Measurements from ENCODE around the gene PRICKLE2. TPM values are rescaled to one million over a fixed set of nuclear protein-coding genes. Genes with fewer than 3 reads are reported as not detected.

PRICKLE2 gene
- total RNA-seq, 1 donor from 2014 or later, result 84.4 TPM

GRCh38 chr3:64229903-64230302 lies 4.6 kb upstream of the PRICKLE2 start:
- peaks cover 16% of the 10 kb centered on the region for H3K4me1 ChIP-seq (ENCODE audit: insufficient read depth, low read length)
- DNase-seq (ENCODE audit: low read depth) (peak; percentile 74), FAIRE-seq (no peak)
- peaks cover 38% of the 10 kb centered on the region for H3K36me3 Mint-ChIP-seq (ENCODE audit: low read depth, unreplicated experiment)
- H3K9me3 Mint-ChIP-seq (ENCODE audit: unreplicated experiment), result no peaks in the 10 kb centered on the region
- peak overlapping the region; percentile 51 for H3K27ac ChIP-seq (ENCODE audit: low read depth, low read length)
- H3K9me3 ChIP-seq (ENCODE audit: insufficient read depth, low read depth, low read length), result no peaks in the 10 kb centered on the region
- H4K20me1 ChIP-seq (ENCODE audit: insufficient read depth, low read length), result no peaks in the 10 kb centered on the region
- H3K4me3 Mint-ChIP-seq (ENCODE audit: unreplicated experiment), result no peak overlapping the region
- no peak overlapping the region for H2AFZ ChIP-seq (ENCODE audit: low read depth, low read length)
- H3K79me2 ChIP-seq (ENCODE audit: insufficient read depth, low read length), result peaks cover 86% of the 10 kb centered on the region
- H3K4me2 ChIP-seq (ENCODE audit: low read length), result no peak overlapping the region
- H3K27me3 Mint-ChIP-seq (ENCODE audit: low read depth, unreplicated experiment), result no peaks in the 10 kb centered on the region
- TF ChIP-seq EZH2 (IDR thresholded peaks at IDR 0.05; ENCODE audit: insufficient read depth, low read length) (no peak), CTCF (IDR thresholded peaks at IDR 0.05; ENCODE audit: insufficient read depth, low read depth, low read length) (no peak)
- no peak overlapping the region for H3K4me3 ChIP-seq (ENCODE audit: insufficient read depth, low read depth, low read length)
- no peaks in the 10 kb centered on the region for H3K36me3 ChIP-seq (ENCODE audit: insufficient read depth, low read length)
- H3K9ac ChIP-seq (ENCODE audit: low read length), result no peak overlapping the region
- peak overlapping the region; percentile 90 for H3K27ac Mint-ChIP-seq (ENCODE audit: unreplicated experiment)
- H3K27me3 ChIP-seq (ENCODE audit: insufficient read depth, low read length), result no peaks in the 10 kb centered on the region
- H3K4me1 Mint-ChIP-seq (ENCODE audit: low read depth, unreplicated experiment), result peaks cover 58% of the 10 kb centered on the region

- FAIRE-seq (no peak), DNase-seq (ENCODE audit: low read depth) (no peak)
- Histone ChIP-seq H3K79me2 (ENCODE audit: insufficient read depth, low read length) (peaks cover 92% of the 10 kb centered on the region), H4K20me1 (ENCODE audit: insufficient read depth, low read length) (no peaks in the 10 kb centered on the region), H3K4me3 (ENCODE audit: insufficient read depth, low read depth, low read length) (no peak overlapping the region), H3K9me3 (ENCODE audit: insufficient read depth, low read depth, low read length) (no peaks in the 10 kb centered on the region), H3K36me3 (ENCODE audit: insufficient read depth, low read length) (no peaks in the 10 kb centered on the region), H2AFZ (ENCODE audit: low read depth, low read length) (no peak overlapping the region), H3K27me3 (ENCODE audit: insufficient read depth, low read length) (no peaks in the 10 kb centered on the region), H3K4me1 (ENCODE audit: insufficient read depth, low read length) (peaks cover 27% of the 10 kb centered on the region), H3K9ac (ENCODE audit: low read length) (no peak overlapping the region), H3K4me2 (ENCODE audit: low read length) (no peak overlapping the region), H3K27ac (ENCODE audit: low read depth, low read length) (no peak overlapping the region)
- Mint-ChIP-seq H3K4me3 (ENCODE audit: unreplicated experiment) (no peak overlapping the region), H3K27me3 (ENCODE audit: low read depth, unreplicated experiment) (no peaks in the 10 kb centered on the region), H3K4me1 (ENCODE audit: low read depth, unreplicated experiment) (peaks cover 64% of the 10 kb centered on the region), H3K27ac (ENCODE audit: unreplicated experiment) (peak overlapping the region; percentile 15), H3K9me3 (ENCODE audit: unreplicated experiment) (no peaks in the 10 kb centered on the region), H3K36me3 (ENCODE audit: low read depth, unreplicated experiment) (peaks cover 24% of the 10 kb centered on the region)
- TF ChIP-seq EZH2 (IDR thresholded peaks at IDR 0.05; ENCODE audit: insufficient read depth, low read length), result no peak
- no peak for TF ChIP-seq CTCF (IDR thresholded peaks at IDR 0.05; ENCODE audit: insufficient read depth, low read depth, low read length)
These were observed 2.8 kb upstream of the PRICKLE2 start for GRCh38 chr3:64228110-64228509.

- TF ChIP-seq CTCF (IDR thresholded peaks at IDR 0.05; ENCODE audit: insufficient read depth, low read depth, low read length), result no peak
- TF ChIP-seq EZH2 (IDR thresholded peaks at IDR 0.05; ENCODE audit: insufficient read depth, low read length), result no peak
- Histone ChIP-seq H3K79me2 (ENCODE audit: insufficient read depth, low read length) (peaks cover 94% of the 10 kb centered on the region), H3K9ac (ENCODE audit: low read length) (no peak overlapping the region), H3K27ac (ENCODE audit: low read depth, low read length) (no peak overlapping the region), H3K4me1 (ENCODE audit: insufficient read depth, low read length) (peaks cover 35% of the 10 kb centered on the region), H3K4me3 (ENCODE audit: insufficient read depth, low read depth, low read length) (no peak overlapping the region), H2AFZ (ENCODE audit: low read depth, low read length) (no peak overlapping the region), H3K4me2 (ENCODE audit: low read length) (no peak overlapping the region), H3K9me3 (ENCODE audit: insufficient read depth, low read depth, low read length) (no peaks in the 10 kb centered on the region), H3K36me3 (ENCODE audit: insufficient read depth, low read length) (no peaks in the 10 kb centered on the region), H4K20me1 (ENCODE audit: insufficient read depth, low read length) (no peaks in the 10 kb centered on the region), H3K27me3 (ENCODE audit: insufficient read depth, low read length) (no peaks in the 10 kb centered on the region)
- Mint-ChIP-seq H3K4me1 (ENCODE audit: low read depth, unreplicated experiment) (peaks cover 72% of the 10 kb centered on the region), H3K27me3 (ENCODE audit: low read depth, unreplicated experiment) (no peaks in the 10 kb centered on the region), H3K9me3 (ENCODE audit: unreplicated experiment) (no peaks in the 10 kb centered on the region), H3K4me3 (ENCODE audit: unreplicated experiment) (no peak overlapping the region), H3K36me3 (ENCODE audit: low read depth, unreplicated experiment) (peaks cover 16% of the 10 kb centered on the region), H3K27ac (ENCODE audit: unreplicated experiment) (peak overlapping the region; percentile 2)
- no peak for FAIRE-seq
- DNase-seq (ENCODE audit: low read depth), result no peak
These were observed 1.5 kb upstream of the PRICKLE2 start for GRCh38 chr3:64226730-64227129.
